ENCODE data around the gene NARS2.

Gene NARS2

DNA sequence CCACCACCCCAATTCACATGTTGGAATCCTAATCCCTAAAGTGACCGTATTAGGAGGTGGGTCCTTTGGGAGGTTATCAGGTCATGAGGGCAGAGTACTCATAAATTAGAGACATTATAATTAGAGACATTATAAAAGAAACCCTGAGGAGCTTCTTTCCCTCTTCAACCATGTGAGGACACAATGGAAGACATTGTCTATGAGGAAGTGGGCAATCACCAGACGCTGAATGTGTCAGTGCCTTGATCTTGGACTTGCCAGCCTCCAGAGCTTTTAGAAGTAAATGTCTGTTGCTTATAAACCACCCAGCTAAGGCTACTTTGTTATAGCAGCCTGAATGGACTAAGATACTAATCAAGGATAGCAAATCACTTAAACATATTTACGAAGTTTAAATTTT lies 171.8 kb downstream of the NARS2 start:
- DNase-seq = no peak

DNA sequence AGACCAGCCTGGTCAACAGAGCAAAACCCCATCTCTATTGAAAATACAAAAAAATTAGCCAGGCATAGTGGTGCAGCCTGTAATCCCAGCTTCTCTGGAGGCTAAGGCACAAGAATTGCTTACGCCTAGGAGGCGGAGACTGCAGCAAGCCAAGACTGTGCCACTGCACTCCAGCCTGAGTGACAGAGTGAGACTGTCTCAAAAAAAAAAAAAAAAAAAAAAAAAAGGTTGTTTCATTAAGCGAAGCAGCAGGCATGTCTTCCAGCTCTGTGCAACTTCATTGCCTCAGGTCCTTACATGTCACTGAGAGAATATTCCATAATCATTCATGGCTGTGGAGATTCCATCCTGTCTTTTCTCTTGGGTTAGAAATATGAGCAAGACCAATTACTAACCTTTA lies 174.0 kb downstream of the NARS2 start:
- no peak for DNase-seq

DNA sequence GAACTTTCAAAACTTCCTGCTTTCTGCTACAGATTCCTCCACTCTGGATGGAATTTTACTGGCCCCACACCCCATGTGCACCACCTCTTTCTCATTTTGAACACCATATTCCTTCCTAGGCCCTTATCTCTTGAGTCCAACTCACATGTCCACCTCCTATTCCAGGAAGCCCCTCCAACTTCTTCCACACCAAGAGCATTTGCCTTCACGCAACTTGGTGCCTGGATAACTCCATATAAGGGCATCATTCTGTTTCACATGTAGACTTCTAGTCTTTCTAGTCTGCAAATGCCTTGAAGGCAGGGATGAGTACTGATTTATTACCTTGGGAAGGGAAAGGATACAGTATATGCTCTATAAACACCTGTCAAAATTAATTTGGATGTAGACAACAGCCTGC lies 174.5 kb downstream of the NARS2 start:
- DNase-seq = peak; percentile 18

DNA sequence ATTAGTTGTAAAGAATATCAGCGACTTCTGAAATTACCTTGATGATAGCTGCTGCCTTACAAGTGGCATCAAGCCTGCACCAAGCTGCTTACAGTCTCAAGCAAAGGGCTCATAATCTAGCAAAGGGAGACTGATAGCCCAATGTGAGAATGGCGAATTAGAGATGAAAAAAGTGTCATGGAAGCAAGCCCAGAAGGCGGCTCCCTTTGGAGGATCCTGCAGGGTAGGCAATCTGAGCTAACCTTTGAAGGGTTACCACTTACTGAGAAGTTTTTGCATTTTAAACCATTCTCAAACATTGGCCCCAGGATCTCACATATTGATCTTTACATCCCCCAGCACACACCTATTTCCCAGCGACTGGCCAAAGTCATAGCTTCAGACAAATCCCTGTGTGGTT lies 175.5 kb downstream of the NARS2 start:
- no peak for DNase-seq

DNA sequence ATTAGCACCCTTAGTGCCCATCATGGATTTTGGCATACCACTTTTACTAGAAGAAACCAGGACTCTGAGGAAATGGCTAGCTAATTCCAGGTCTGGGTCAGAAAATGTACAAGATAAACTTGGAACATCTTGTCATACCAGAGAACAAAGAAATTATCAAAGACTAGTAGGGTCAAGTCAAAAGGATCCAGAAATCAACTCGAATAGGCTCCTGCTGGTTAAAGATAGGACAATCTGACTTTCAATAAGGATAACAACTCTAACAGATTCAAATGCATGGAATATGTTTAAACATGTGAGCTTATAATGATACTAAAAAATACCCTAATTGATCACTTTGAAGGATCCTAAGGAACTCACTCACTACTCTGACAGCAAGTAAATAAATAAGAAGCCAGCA lies 175.9 kb downstream of the NARS2 start:
- DNase-seq = no peak

DNA sequence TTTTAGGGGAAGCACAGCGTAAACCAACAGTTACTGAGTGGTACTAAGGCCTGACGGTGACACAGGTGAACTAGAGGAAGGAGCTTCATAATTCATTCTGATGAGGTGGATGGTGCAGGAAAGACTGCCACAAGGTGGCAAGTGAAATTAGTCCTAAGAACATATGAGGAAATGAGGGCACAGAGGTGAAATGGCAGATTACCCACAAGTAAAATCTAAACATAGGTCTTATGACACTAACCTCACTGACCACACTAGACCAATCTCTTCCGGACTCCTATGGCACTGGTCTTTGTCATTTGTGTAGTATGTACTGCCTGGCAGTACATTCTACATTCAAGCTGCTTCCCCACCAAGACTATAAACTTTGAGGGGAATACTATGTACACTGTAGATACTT lies 177.3 kb downstream of the NARS2 start:
- DNase-seq = no peak

DNA sequence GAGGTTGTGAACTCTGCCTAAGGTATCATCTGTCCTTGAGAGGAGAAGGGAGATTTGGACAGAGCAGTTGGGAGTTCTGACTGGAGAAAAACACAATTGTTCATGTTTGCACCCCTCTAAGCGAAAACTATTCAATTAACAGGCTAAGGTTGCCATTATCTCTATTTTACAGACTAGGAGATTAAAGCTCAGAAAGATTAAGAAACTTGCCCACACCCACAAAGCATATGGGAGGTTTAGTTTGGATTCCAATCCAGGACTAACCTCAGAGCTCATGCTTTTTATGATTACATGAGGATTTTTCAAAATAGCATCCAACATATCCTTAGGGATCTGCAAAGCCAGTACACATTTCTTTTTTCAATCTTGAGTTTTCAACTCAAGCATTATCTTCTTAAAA lies 179.1 kb downstream of the NARS2 start:
- no peak for DNase-seq

DNA sequence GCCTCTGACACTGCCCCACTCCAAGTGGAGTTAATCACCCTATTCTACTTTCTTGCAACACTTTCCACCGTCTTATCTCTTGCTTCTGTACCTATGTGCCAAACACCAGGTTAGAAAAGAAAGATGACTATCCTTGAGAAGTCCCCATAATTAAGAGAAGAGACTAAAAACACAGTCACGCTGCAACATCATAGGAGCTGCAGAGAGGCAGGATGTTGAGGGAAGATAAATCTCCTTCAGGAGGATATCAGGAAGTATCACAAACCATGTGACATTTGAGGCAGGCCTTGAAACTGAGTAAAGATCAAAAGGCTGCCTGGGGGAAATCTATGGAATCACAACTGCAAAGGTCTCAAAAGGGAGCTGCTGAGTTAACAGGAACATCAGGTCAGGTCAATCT lies 181.8 kb downstream of the NARS2 start:
- no peak for DNase-seq

DNA sequence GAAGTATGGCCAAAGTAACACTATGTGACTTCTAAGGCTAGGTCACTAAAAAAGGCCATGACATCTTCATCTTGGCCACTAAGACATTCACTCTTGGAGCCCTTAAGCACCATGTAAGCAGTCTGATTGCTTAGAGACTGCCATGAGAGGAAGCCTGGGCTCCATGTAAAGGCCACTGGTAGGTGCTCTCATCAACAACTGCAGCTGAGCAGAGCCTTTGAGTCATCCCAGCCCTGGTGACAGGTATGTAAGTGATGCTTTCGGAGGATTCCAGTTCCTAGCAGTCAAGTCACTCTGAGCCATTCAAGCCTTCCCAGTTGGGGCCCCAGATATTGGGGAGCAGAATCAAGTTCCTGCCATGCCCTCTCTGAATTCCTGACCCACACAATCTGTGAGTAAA lies 183.2 kb downstream of the NARS2 start:
- no peak for DNase-seq

DNA sequence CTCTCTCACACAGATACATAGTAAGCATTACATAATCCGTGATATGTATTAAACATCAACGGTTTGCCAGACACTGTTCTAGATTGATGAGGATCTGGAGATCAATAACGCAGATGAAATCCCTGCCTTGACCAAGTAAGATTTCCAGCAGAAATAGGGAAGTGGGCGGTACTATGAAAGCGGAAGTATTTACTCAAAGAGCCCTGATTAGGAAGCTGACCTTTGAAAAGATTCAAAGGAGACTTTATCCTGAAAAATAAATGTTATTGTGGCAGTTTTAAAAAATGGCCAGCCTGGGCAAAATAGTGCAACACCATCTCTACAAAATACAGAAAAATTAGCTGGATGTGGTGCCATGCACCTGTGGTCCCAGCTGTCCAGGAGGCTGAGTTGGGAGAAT lies 183.9 kb downstream of the NARS2 start:
- no peak for DNase-seq

DNA sequence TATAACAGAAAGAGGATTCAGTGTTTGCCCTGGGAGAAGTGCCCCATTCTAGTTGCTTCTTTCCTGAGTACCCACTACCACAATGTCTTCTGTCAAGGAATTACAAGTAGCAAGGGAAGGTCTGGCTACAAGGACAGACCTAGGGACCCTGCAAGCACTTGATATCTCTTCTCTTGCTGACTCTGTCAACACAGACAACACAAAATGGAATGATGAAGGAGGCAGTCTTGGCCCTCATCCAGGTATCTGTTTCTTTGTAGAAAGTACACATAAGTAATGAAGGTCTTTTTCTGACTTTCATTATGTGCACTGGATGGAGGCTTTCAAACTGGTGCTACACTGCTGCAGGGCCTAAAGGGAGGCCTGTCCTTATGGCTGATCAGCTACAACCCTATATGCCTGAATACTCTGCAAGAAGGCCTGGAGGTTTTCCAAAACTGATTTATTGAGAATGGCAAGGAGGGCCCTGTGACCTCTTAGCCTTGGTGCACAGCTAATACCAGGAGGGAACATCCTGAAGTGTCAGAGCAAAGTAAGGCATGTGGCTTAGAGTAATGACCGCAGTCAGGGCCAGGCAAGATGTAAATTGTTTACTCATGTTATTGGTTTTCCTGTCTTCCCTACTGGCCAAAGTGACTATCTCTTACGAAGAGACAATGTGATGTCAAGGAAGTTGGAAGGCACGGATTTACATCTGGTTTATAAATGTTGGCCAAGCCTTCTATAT lies 188.3 kb downstream of the NARS2 start:
- DNase-seq = no peak
